ENCODE results near the gene PRRC1.

Gene PRRC1

DNA sequence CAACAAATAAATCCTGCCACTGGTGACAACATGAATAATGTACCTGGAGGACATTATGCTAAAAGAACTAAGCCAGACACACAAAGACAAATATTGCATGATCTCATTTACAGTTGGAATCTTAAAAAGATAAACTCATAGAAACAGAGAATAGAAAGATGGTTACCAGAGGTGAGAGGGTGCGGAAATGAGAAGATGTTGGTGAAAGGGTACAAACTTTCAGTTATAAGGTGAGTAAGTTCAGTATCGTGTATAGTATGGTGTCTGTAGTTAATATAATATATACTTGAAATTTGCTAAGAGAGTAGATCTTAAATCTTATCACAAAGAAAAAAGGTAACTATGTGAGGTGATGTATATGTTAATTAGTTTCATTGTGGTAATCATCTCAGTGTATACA is 63.3 kb downstream of the PRRC1 start:
- DNase-seq (ENCODE audit: low spot score) (no peak), FAIRE-seq (no peak)

DNA sequence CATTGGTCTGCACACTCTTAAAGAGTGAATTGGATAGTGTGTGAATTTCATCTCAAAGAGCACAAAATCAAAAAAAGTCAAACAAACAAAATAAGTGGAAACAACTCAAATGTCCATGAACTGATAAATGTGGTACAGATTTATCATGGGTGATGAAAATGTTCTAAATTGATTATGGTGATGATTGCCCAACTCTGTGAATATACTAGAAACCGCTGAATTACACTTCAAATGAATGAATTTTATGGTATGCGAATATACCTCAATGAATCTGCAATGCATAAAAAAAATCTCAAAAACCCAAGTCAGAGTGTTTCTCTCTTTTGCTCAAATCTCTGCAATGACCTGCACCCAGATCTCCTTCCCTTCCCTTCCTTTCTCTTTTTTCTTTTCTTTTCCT is 64.0 kb downstream of the PRRC1 start:
- FAIRE-seq (no peak), DNase-seq (ENCODE audit: low spot score) (no peak)

DNA sequence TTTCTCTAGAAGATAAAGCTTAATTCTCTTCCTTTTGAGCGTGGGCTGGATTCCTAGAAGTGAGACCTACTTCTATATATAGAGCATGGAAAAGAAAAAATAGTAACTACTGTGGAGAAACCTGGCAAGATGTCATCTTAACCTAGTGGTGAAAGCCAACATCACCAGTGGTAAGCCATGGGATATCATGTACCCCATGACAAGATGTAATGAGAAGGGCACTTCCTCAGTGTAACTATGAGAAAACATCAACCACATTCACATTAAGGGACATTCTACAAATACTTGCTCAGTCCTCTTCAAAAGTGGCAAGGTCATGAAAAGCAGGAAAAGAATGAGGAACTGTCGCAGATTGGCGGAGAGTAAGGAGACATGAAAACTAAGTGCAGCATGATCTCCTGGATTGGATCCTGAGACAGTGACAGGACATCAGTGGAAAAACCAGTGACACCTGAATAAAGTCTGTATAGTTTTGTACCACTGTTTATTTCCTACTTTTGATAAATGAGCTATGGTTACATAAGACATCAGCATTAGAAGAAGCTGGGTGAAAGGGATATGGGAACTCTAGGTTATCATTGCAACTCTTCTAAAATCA is 65.4 kb downstream of the PRRC1 start:
- FAIRE-seq (no peak), DNase-seq (ENCODE audit: low spot score) (no peak)

DNA sequence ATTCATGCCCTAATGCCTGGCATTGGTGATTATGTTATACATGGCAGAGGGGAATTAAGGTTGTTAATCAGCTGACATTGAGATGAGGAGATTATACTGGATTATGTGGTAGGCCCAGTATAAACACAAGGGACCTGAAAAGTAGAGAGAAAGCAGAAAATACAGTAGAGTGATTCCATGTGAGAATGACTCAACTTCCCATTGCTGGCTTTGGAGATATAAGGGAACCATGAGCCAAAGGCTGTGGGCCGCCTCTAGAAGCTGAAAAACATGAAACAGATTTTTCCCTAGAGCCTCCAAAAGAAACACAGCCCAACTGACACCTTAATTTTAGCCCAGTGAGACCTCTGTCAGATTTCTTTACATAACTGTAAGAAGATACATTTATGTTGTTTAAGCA is 66.4 kb downstream of the PRRC1 start:
- no peak for FAIRE-seq
- DNase-seq (ENCODE audit: low spot score) = no peak

DNA sequence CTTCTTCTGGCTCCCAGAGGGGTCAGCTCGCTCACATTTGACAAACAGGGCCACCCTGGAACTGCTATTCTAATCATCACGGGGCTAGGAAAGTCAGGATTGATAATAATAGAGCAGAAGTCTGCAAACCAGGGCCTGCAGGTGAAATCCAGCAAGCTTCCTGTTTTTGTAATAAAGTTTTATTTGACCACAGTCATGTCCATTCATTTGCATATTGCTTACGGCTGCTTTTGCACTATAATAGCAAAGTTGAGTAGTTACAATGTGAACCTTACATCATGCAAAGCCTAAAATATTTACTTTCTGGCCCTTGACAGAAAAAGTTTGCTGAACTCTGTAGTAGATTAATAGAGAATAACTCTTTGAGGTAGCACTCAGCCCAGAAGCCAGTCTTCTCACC is 68.2 kb downstream of the PRRC1 start:
- no peak for DNase-seq (ENCODE audit: low spot score)
- no peak for FAIRE-seq

DNA sequence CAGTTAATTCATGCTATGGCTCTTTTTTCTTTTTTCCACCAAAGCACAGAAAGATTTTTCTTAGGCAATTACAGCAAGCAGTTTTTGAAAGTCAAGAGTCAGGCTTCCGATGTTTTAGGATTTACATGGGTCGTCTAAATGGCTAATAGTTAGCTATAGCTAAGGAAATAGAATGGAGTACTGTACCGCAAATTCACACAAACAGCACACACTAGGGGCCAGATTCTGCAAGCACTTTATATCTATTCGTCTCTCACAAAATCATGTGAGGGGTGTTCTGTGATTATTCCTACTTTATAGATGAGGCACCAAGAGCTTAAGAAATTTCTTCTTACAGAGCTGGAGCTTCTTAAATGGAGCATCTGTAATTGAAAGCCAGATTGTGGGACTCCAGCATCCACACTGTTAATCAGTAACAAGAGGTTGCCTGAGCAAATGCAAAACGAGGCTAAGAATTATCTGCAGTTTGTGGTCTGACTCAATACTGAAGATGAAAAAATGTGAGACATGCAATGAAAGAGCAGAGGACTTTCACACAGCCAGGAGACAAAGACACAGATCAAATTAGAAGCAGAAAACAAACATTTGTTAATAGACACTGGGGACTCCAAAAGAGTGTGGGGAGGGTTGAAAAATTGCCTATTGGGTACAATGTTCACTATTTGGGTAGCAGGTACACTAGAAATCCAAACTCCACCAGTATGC is 68.8 kb downstream of the PRRC1 start:
- peak; percentile 67 for FAIRE-seq
- no peak for DNase-seq (ENCODE audit: low spot score)

DNA sequence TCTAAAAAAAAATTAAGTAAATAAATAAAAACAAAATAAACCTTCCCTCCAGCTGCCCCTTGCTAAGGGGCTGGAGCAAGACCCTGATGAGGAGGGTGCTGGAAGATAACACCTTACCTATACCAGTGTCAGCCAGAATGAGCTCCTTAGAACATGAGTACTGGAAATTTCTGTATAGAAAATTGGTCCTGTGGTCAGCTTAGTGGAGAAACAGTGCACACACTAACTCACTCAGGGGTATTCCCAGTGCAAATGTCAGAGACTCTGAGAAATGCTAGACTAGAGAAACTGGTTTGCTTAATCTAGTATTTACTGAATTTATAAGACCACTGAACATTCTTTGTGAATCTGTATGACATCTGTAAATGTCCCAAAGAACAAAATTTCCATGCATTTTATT is 69.4 kb downstream of the PRRC1 start:
- no peak for FAIRE-seq
- DNase-seq (ENCODE audit: low spot score) = no peak

DNA sequence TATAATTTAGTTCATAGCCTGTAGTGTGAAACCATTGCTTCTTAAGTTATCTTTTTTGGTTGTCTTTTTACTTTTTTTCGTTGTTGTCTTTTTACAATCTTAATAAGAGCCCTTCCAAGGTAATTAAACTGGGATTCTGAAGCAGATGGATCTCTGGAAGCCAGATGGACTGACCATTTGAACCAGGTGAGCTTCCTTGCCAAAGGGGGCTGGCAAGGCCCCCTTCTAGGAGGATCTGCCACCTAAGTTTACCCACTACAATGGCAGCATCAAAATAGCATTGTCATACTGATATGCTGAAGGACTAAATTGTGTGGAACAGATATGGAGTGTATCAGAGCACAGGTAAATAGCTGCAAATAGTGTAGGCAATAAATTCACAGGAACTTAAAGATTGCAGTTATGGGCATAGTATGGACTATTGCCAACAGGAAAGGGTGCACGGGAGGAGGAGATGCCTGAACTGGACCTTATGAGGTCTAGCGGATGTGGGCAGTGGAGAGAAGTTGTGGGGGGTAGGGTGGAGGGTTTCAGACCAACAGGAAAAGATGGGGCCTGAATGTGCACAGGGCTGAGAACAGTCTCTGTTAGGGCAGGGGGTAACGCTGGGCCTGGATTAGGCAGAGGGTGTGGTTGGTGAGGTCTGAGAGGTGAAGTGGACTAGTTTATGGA is 69.9 kb downstream of the PRRC1 start:
- no peak for DNase-seq (ENCODE audit: low spot score)
- peak; percentile 35 for FAIRE-seq

DNA sequence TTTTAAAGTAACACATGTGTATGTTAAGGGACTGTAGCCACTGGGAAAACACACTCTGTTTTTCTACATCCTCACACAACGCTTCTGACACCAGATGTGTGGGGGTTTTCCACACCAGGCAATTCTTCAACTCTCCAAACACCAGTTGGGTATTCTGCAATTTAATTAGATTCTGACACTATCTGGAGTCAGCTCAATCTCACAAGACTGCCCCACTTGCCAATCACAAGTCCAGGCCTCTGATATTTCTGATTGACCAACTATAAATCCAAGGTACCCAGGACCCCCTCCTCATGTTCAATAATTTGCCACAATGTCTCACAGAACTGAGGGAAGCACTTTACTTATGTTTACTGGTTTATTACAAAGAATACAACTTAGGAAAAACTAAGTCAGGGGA is 70.9 kb downstream of the PRRC1 start:
- no peak for FAIRE-seq

DNA sequence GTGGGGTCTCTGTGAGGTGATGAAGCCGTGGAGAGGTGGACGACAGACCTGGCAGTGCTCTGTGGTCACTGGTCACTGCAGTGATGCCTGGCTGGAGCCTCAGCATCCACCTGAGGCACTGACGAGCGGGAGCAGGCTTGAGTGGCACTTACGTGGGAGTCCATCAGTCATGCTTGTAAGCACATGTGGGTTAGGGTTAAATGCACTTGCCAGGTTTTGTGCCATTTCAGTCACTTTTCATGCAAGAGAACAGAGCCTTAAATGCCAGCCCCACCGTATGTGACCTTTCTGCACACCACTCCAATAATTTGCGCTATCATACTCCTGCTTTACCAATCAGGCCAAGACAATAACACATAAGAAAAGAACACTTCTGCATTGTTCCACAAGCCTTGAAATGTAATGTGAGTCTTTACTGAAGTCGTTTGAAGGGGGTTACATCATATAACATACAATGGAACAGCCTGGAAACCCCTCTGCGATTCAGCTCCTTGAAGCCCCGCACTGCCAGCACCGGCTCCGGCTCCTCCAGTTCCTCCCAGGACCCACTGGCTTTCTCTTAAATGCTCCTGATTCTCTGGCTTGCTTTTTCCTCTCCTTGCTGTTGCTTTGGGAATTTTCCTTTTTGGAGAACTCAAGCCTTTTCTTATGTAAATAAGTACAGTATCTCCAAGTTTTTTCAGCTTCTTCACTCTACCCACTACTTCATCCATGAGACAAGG is 72.0 kb downstream of the PRRC1 start:
- no peak for DNase-seq (ENCODE audit: low spot score)
- no peak for FAIRE-seq

More for the DNA sequence above, 70.9 kb downstream of the PRRC1 start:
- DNase-seq (ENCODE audit: low spot score) = no peak

DNA sequence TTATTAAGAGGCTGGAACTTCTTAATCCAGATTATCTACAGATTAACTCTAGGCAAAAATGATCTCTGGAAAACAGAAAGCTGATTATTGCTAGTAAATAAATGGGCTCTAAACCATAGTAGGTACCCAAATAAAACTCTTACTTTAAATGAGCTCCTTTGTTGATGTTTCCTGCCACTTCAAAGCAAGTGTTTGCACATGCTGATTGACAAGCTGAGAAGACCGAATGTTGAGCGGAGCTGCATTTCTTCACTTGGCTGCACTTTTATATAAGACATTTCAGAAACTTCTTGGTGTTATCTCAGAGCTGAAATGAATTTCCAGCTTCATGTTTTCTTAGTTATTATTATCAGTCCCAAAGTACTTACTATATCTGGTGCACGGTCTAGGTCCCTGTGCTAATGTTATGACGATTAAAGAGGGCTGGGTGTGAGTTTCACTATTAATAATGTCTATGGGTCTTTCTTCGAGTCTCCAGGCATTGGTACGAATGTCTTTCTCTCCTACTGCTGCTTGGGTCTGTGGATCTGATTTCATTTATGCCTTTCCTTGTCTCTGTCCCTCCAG is 72.8 kb downstream of the PRRC1 start:
- no peak for DNase-seq (ENCODE audit: low spot score)
- FAIRE-seq = no peak

DNA sequence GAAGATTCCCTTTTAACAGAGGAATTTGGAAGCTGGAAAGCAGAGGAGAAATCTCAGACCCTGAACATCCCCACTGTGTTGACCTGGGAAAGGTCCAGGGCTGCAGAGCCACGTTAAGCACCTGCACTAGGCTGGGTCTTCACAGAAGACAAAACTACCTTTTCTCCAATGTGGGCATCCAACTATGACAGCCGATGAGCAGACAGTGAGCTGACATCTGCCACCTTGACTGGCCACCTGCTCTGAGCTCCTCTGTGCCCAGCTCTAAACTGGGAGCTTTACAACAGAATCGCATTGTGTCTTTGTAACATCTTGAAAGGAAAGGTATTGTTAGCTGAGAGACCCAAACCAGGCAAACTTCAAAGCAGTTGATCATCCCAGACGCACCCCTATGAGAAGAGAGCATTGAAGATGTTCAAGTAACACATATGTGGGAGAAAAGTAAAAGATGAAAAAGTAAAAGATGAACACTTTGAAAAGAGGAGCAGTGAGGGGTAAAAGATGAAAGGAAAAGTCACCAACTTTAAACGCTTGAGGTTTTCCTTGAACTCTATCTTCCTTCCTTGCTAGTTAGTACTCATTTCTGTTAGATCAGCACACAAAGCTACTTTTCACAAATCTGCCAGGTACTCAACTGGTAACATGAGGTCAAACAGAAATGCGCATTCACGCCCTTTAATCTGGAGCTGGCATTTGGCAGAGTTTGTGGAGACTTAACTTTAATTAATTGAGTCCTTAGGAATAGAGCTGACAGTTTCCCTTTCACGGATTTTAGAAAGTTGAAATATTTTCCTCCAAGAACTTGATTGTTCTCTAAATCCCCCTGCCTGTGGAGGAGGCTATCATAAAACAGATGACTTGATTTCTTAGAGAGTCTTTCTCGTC is 78.3 kb downstream of the PRRC1 start:
- DNase-seq (ENCODE audit: low spot score) (no peak), FAIRE-seq (no peak)

DNA sequence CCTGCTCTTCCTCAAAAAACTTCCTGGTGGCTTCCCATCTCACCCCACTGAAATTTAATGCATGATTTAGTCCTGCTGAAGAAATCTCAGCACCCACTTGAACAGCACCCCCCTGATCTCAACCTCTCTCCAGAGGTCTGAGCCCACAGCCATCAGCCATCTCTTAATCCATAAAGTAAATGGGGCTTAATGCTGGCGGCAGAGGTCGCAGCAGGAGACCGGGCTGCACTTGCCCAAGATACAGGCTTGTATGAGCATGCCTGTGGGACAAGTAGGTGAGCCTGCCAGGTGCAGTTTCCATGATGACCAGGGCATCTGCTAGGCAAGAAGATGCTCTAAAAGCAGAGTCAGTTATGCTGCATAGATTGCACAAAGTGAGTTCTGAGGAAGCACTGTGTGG is 79.1 kb downstream of the PRRC1 start:
- DNase-seq (ENCODE audit: low spot score) (no peak), FAIRE-seq (no peak)

DNA sequence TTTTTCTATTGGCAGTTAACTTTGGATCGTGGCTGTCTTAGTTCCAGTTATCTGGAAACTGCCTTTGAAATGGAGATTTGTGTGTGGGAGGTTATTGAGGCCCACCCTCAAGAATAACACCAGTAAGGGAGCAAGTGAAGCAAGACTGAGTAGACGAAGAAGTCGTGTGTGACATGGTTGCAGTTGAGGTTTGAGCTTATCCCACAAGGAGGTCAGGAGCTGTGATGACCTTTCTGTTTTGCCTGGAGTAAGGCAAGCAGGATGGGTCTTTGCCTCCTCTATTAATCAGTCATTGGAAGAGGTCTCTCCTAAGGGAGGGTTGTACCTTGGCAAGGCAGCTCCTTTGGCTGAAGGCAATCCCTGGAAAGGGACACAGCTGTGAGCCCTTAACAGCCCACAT is 81.9 kb downstream of the PRRC1 start:
- FAIRE-seq = no peak

DNA sequence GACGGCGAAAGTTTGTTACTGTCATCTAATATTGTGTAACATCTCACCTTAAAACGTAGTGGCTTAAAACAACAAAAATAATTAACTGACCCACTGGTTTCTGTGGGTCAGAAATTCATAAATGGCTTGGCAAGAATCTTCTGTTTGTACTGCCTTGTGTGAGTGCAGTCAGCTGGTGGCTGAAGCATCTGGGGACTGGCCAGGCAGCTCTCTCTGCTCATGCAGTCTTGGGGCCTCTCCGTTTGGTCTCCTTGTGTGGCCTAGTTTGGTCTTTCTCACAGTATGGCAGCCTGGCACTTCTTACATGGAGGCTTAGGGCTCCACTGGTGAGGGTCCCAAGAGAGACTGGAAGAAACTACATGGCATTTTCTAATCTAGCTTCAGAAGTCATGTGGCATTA is 82.4 kb downstream of the PRRC1 start:
- DNase-seq (ENCODE audit: low spot score) (no peak), FAIRE-seq (no peak)

More for the DNA sequence above, 81.9 kb downstream of the PRRC1 start:
- DNase-seq (ENCODE audit: low spot score) = no peak

DNA sequence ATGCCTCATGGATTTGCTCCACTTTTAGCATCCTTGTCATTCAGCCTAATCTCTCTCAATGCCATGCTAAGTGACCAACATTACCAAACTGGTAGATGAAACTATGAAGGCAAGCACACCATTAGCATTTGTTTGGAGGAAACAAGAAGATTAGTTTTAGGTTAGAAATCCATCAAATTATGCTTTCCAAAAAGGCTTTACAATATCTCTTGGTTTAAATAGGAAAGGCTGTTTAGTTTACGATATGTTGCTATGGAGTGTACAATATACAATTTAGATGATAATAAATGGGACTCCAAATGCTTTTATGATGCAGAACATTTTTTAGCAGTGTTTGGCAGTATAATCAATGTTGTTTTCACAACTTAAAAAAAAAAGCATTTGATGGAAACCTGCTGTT is 83.7 kb downstream of the PRRC1 start:
- no peak for DNase-seq (ENCODE audit: low spot score)
- FAIRE-seq = no peak

DNA sequence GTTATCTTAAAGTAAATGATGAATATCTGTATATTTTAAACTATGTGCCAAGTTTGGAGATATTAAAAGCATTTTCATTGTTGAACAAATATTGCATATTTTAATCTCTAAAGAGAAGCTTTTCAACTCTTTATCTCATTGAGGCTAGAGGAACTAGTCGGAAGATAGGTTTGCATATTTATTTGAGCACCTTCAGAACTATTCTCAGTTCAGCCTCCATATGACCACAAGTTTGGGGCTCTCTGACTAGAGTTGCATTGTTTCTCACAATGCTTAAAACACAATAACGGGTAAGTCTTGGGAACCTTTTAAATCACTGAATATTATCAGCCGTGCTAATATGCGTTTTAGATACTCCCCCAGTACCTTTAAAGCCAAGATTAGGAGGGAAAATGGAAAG is 84.2 kb downstream of the PRRC1 start:
- DNase-seq (ENCODE audit: low spot score) (no peak), FAIRE-seq (no peak)

DNA sequence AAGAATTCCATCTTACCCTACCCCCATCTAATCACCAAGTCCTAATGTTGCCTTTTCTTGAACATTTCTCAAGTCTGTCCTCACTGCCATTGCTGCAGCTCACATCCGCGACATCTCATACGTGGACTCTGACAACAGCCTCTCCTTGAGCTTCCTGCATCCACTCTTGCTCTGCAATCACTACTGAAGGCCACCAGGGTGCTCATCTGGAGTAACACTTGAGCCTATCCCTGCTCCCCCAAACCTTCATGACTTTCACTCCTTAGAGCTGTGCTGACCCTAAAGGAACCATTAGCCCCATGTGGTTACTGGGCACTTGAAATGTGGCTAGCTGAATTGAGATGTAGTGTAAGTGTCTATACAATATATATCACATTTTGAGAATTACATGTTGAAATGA is 85.0 kb downstream of the PRRC1 start:
- DNase-seq (ENCODE audit: low spot score) (no peak), FAIRE-seq (peak; percentile 35)

DNA sequence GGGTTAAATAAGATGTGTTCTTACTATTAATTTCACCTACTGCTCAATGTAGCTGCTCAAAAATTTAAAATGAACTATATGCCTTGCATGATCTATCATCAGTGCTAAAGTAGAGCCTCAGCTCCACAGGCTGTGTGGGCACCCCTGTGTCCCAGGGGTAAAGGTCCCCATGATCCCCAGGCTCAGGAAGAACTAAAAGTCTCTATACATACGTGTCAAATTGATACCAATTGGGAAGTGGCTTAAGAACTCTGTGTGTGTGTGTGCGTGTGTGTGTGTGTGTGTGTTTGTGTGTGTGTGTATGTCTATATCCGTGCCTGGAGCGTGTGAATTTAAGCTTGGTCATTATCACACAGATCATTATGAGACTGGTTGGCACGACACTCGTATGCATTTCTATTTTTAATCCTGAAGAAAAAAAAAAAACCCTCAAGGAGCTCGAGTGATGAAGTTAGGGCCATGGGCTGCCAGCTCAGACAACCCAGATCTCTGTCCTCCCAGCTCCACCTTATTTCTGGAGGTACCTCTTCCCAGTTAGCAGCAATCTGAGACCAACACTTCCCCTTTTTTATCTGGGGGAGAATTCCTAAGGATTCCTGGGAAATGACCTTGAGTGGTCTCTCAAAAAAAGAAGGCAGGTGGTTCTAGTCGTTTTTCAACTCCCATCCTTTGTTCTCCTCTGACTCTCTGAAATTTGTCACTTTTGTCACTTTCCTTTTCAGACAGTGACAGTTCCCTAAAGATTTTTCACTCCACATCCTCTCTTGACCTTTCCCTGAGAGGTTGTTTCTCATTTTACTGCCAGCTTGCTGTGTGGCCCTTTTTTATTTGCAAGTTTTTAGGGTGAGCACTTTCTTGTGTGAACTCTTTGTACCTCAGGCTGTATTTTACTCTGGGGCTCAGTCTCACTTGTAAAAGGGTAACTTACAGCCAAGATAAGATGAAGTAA is 85.7 kb downstream of the PRRC1 start:
- no peak for FAIRE-seq

More for the DNA sequence above, 85.7 kb downstream of the PRRC1 start:
- no peak for DNase-seq (ENCODE audit: low spot score)

All from urothelium cell line (cell line).